HS-27A (cell line): ENCODE data around the gene GTF2IRD1.
"Not testable (repeated sequence)": the region's sequence is repeated elsewhere in the genome, so short reads cannot be mapped to it uniquely, and the experiment has no call there.

ENCODE experiments used
- DNase-seq: peaks from one replicate; pipeline ENCODE4 v3.0.0-alpha.2; 2012; ENCODE audit warnings: low read depth, missing footprints

GTF2IRD1 gene

DNA sequence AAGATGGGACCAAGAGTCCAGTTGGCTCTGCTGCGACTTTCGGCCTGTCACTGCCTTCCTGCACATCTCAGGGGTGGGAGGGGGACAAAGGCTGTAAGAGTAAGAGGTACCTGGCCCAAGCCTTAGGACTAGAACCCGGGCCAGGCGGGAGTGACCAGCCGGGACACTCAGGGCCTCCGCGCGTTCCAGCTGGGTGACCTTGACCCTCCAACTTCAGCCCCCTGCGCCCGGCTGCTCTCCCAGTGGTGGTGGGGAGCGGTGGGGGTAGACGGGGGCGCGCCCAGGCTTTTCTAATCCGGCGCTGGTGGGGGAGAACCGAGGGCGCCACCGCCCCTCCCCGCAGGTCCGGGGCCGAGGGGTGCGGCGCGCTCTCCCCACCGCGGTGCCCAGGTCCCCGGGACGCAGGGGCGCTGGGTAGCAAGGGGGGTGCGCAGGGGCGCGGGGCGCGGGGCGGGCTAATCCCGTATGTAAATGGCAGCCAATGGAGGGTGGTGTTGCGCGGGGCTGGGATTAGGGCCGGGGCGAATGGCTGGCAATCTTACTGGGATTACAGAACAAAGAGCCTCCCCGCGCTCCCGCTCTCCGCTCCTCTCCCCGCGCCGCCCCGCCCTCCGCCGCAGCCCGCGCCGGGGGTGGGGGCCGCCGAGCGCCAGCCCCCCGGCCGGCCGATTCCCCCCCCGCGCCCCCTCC lies at the start of gene GTF2IRD1:
TSS of gene GTF2IRD1 (plus strand) at position 585 of the 690 bp plus-strand sequence. CDS start 54,175 bp downstream, outside the sequence.
- no peak for DNase-seq

GRCh38 chr7:74404388-74404700 lies 49.4 kb upstream of the GTF2IRD1 start:
- DNase-seq = no peak

DNA sequence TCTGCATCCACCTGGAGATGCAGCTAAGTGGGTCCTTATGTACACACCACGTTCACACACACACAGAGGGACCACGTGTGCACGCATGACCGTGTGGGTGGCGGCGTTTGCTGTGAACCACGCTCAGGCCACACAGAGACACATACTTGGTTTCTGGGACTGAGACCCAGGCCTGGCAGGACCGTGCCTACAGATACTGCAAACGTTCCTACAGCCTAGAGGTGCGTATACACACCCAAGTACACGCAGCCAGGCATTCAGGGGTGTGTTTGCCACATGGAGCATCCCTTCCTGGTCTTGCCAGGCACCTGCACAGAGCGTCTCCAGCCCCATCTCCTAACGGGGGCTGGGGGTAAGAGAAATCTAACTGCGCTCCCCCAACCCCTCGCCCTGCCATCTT lies 49.0 kb upstream of the GTF2IRD1 start:
- no peak for DNase-seq

DNA sequence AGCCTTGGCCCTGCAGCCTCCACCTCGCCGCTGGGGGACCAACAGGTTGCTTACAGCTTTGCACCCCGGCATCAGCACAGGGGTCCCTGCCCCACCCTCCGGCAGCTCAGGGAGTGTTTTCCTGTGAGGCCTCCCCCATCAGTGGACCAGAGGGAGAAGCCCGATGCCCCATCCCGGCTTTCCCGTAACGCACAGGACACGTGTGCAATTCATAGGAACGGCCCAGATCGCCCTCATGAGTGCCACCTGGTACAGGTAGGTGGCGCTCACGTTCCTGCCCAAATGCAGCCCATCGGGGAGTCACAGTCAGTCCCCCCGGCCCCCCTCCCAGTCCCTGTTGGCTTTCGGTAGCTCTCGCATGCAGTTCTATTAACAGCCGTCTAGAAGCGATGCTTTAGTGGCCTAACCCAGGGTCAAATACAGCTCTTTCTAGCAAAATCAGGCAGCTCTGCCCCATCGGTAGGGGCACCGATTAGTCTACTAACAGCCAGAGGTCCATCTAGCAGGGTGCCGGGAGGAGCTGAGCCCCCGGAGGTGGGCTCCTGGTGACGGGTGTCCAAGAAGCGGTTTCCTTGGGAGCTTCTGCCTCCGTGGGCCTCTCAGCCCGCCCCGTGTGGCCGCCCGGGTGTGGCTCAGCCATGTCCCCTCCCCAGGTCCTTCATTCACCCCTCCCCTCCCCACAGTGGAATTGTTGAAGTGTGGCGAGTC lies 48.4 kb upstream of the GTF2IRD1 start:
- DNase-seq = no peak

GRCh38 chr7:74405899-74406512 lies 47.7 kb upstream of the GTF2IRD1 start:
- no peak for DNase-seq

GRCh38 chr7:74407958-74408357 lies 45.7 kb upstream of the GTF2IRD1 start:
- DNase-seq = no peak

GRCh38 chr7:74409571-74409970 lies 44.1 kb upstream of the GTF2IRD1 start:
- DNase-seq = no peak

DNA sequence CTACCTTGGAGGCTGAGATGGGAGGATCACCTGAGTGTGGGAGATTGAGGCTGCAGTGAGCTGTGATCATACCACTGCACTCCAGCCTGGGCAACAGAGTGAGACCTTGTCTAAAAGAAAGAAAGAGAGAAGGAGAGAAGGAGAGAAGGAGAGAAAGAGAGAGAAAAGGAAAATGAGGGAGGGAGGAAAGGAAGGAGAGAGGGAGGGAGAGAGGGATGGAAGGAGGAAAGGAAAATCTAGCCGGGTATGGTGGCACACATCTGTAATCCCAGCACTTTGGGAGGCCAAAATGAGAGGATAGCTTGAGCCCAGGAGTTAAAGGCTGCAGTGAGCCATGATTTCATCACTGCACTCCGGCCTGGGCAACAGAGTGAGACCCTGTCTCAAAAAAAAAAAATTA lies 42.9 kb upstream of the GTF2IRD1 start:
- DNase-seq = no peak

DNA sequence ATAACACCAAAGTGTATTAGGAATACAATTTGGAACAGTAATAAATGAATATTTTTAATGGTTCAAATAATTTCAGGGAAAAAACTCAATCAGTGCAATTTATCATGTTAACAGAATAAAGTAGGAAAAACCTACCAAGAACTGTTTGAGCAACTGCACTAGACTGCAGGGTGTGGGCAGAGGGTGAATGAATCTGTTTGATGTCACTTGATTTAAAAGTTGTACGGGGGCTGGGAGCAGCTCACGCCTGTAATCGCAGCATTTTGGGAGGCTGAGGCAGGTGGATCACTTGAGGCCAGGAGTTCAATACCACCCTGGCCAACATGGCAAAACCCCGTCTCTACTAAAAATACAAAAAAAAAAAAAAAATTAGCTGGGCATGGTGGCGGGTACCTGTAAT lies 42.1 kb upstream of the GTF2IRD1 start:
- DNase-seq = not testable (repeated sequence)

GRCh38 chr7:74412056-74412455 lies 41.6 kb upstream of the GTF2IRD1 start:
- no peak for DNase-seq

DNA sequence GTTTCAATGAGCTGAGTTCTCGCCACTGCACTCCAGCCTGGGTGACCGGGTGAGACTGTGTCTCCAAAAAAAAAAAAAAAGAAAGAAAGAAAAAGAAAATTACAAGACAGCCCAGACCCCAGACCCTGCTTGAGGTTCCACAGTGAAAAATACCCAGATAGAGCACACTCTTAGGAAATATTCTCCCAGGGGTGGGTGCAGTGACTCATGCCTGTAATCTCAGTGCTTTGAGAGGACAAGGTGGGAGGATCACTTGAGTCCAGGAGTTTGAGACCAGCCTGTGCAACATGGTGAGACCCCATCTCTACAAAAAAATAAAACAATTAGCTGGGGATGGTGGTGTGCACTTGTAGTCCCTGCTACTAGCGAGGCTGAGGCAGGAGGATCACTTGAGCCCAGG lies 41.1 kb upstream of the GTF2IRD1 start:
- DNase-seq = no peak

DNA sequence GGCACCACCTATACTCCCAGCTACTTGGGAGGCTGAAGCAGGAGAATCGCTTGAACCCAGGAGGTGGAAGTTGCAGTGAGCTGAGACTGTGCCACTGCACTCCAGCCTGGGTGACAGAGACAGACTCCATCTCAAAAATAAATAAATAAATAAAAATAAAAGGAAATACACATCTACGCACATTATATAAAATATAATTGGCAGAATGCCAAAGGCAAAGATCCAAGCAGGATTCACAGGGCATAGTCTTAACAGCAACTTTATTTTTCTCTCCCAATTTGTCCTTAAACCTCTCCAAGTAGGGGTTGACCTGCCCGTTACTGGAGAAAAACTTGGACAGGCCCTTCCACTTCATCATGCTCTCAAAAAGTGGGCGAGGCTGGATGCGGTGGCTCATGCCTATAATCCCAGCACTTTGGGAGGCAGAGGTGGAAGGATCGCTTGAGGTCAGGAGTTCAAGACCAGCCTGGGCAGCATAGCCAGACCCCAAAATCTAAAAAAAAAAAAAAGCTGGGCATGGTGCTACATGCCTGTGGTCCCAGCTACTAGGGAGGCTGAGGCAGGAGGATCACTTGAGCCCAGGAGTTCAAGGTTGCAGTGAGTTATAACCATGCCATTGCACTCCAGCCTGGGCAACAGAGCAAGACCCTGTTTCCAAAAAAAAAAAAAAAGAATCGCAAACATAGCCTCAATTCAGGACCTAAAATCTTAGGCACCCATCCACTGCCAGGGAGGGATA lies 38.9 kb upstream of the GTF2IRD1 start:
- DNase-seq = not testable (repeated sequence)

GRCh38 chr7:74417419-74417971 lies 36.2 kb upstream of the GTF2IRD1 start:
- DNase-seq = peak; percentile 35

GRCh38 chr7:74418076-74418475 lies 35.6 kb upstream of the GTF2IRD1 start:
- DNase-seq = no peak

GRCh38 chr7:74418538-74418937 lies 35.2 kb upstream of the GTF2IRD1 start:
- no peak for DNase-seq

DNA sequence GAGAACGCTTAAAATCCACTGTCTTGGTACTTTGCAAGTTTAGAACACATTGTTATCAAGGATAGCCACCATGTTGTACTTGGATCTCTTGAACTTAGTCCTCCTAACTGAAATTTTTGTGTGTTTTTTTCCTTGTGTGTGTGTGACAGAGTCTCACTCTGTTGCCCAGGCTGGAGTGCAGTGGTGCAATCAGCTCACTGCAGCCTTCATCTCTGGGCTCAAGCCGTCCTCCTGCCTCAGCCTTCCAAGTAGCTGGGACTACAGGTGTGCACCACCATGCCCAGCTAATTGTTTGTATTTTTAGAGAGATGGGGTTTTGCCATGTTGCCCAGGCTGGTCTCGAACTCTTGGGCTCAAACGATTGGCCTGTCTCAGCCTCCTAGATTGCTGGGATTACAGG lies 34.5 kb upstream of the GTF2IRD1 start:
- not testable (repeated sequence) for DNase-seq

DNA sequence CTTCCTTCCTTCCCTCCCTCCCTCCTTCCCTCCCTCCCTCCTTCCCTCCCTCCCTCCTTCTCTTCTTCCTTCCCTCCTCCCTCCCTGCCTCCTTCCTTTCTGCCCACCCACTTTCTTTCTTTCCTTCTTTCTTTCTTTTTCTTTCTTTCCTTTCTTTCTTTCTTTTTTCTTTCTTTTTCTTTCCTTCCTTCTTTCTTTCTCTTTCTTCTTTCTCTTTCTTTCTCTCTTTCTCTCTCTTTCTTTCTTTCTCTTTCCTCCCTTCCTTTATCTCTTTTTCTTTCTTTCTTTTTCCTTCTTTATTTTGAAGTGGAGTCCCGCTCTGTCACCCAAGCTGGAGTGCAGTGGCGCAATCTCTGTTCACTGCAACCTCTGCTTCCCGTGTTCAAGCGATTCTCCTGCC lies 33.7 kb upstream of the GTF2IRD1 start:
- no peak for DNase-seq

DNA sequence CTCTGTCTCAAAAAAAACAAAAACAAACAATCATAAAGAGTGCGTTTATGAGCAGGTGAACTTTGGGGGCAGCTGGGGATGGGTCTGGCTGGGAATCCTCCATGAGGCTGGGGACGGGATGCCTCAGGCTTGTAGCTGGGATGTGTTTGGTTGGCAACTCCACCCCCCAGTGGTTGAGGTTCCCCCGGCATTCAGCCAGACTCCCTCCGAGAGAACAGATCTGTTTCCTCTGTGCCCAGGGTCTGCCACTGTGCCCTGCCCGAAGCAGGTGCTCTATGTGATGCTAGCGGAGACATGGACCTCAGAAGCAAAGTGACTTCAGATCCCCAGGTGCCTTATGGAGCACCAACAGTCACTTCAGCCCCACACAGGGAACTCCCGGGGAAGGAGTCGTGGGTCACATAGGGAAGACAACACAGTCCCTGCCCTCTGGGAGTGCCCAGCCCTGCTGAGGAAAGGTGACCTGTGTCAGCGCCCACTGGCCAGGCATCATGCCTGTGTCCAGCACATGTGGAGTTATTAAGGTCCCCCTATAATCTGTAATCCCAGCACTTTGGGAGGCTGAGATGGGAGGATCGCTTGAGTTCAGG lies 29.3 kb upstream of the GTF2IRD1 start:
- DNase-seq = no peak

- DNase-seq = no peak
Observed at GRCh38 chr7:74428023-74428422, 25.7 kb upstream of the GTF2IRD1 start.

- DNase-seq = no peak
Observed at GRCh38 chr7:74429153-74429747, 24.5 kb upstream of the GTF2IRD1 start.

GRCh38 chr7:74430409-74430808 lies 23.3 kb upstream of the GTF2IRD1 start:
- not testable (repeated sequence) for DNase-seq
